ENCODE measurements around the gene CD300LD. TPM values are rescaled to one million over a fixed set of nuclear protein-coding genes. Genes with fewer than 3 reads are reported as not detected.

Gene CD300LD
- total RNA-seq, 1 experiment from 2014 or later: not detected

GRCh38 chr17:74603037-74603635, 11.1 kb upstream of the CD300LD start:
- DNase-seq: no peak
- no peak overlapping the region for H2AFZ ChIP-seq
- no peaks in the 10 kb centered on the region for H3K4me1 ChIP-seq (replicated peaks; ENCODE audit: insufficient read depth)
- TF ChIP-seq CTCF (conservative IDR thresholded peaks at IDR 0.05) (no peak), EZH2 (IDR thresholded peaks at IDR 0.05; ENCODE audit: low read depth) (no peak)
- H4K20me1 ChIP-seq (ENCODE audit: insufficient read depth): no peaks in the 10 kb centered on the region
- ChIA-PET CTCF (interaction anchor here (0.5 to 1.4 kb wide), 3 partner anchors 11 to 223 kb away, joined by 3 to 5 read pairs (median 3); partner anchors contain the start of gene CD300LD), POLR2A (ENCODE audit: unreplicated experiment) (no interaction called here)
- no peaks in the 10 kb centered on the region for H3K9me2 ChIP-seq (ENCODE audit: insufficient read depth)
- H3K36me3 ChIP-seq (ENCODE audit: low read depth): no peaks in the 10 kb centered on the region
- H3K4me2 ChIP-seq: no peak overlapping the region
- H3K9me3 ChIP-seq (ENCODE audit: insufficient read depth, low read depth): no peaks in the 10 kb centered on the region
- no peaks in the 10 kb centered on the region for H3K79me2 ChIP-seq (ENCODE audit: low read depth)
- H3K27me3 ChIP-seq (ENCODE audit: insufficient read depth, low read depth): peaks cover 98% of the 10 kb centered on the region
- no peak overlapping the region for H3K4me3 ChIP-seq
- BruUV-seq (replicated peaks): no TSS peak
- no peak overlapping the region for H3K27ac ChIP-seq
- H3F3A ChIP-seq (ENCODE audit: insufficient read depth, low read depth): no peaks in the 10 kb centered on the region
- intact Hi-C loops (cut with micrococcal nuclease; ENCODE audit: unreplicated experiment): loop anchor here (5.0 kb wide), 1 partner anchor 226 kb away; no protein-coding TSS in a partner anchor

- POLR2A ChIA-PET (ENCODE audit: unreplicated experiment): no interaction called here
- intact Hi-C loops (cut with micrococcal nuclease; ENCODE audit: unreplicated experiment): loop anchor here (5.0 kb wide), 1 partner anchor 225 kb away; no protein-coding TSS in a partner anchor
- Histone ChIP-seq H3K27ac (no peak overlapping the region), H3K79me2 (ENCODE audit: low read depth) (no peaks in the 10 kb centered on the region), H3K36me3 (ENCODE audit: low read depth) (no peaks in the 10 kb centered on the region), H3K9me3 (ENCODE audit: insufficient read depth, low read depth) (no peaks in the 10 kb centered on the region), H3K4me2 (no peak overlapping the region), H3K4me3 (no peak overlapping the region), H4K20me1 (ENCODE audit: insufficient read depth) (no peaks in the 10 kb centered on the region), H3K27me3 (ENCODE audit: insufficient read depth, low read depth) (peaks cover 93% of the 10 kb centered on the region), H3K4me1 (replicated peaks; ENCODE audit: insufficient read depth) (no peaks in the 10 kb centered on the region), H3K9me2 (ENCODE audit: insufficient read depth) (no peaks in the 10 kb centered on the region), H3F3A (ENCODE audit: insufficient read depth, low read depth) (no peaks in the 10 kb centered on the region), H2AFZ (no peak overlapping the region)
- CTCF ChIA-PET: no interaction called here
- no peak for TF ChIP-seq EZH2 (IDR thresholded peaks at IDR 0.05; ENCODE audit: low read depth)
- TF ChIP-seq CTCF (conservative IDR thresholded peaks at IDR 0.05): peak; percentile 69
- DNase-seq: peak in 1 of 2 experiments; percentile 24
- BruUV-seq (replicated peaks): no TSS peak
Measured at GRCh38 chr17:74601944-74602572, 10.0 kb upstream of the CD300LD start.

GRCh38 chr17:74599448-74599939, 7.4 kb upstream of the CD300LD start:
- H3K4me2 ChIP-seq: no peak overlapping the region
- H3K9me2 ChIP-seq (ENCODE audit: insufficient read depth): no peaks in the 10 kb centered on the region
- H3K4me1 ChIP-seq (replicated peaks; ENCODE audit: insufficient read depth): no peaks in the 10 kb centered on the region
- ChIA-PET POLR2A (ENCODE audit: unreplicated experiment) (no interaction called here), CTCF (no interaction called here)
- no peak overlapping the region for H3K27ac ChIP-seq
- H3K4me3 ChIP-seq: no peak overlapping the region
- peaks cover 93% of the 10 kb centered on the region for H3K27me3 ChIP-seq (ENCODE audit: insufficient read depth, low read depth)
- no peaks in the 10 kb centered on the region for H3K79me2 ChIP-seq (ENCODE audit: low read depth)
- intact Hi-C loops (cut with micrococcal nuclease; ENCODE audit: unreplicated experiment): no loop called here
- H3F3A ChIP-seq (ENCODE audit: insufficient read depth, low read depth): no peaks in the 10 kb centered on the region
- no peak for DNase-seq
- TF ChIP-seq CTCF (conservative IDR thresholded peaks at IDR 0.05) (no peak), EZH2 (IDR thresholded peaks at IDR 0.05; ENCODE audit: low read depth) (no peak)
- no peaks in the 10 kb centered on the region for H3K9me3 ChIP-seq (ENCODE audit: insufficient read depth, low read depth)
- H3K36me3 ChIP-seq (ENCODE audit: low read depth): no peaks in the 10 kb centered on the region
- H2AFZ ChIP-seq: no peak overlapping the region
- BruUV-seq (replicated peaks): no TSS peak
- H4K20me1 ChIP-seq (ENCODE audit: insufficient read depth): no peaks in the 10 kb centered on the region
